ENCODE results near the gene GANC.

- TF ChIP-seq KLF16 (IDR thresholded peaks at IDR 0.05) (no peak), ZNF174 (CRISPR knock-in tag; IDR thresholded peaks at IDR 0.05) (no peak), POLR2AphosphoS5 (IDR thresholded peaks at IDR 0.05; ENCODE audit: control insufficient read depth, insufficient read depth, low read depth, low read length) (no peak), CTCF (IDR thresholded peaks at IDR 0.05 in 2 of 3, conservative IDR thresholded peaks at IDR 0.05 in 1 of 3; ENCODE audit: insufficient read depth in 2 of 3, low read depth in 1 of 3, low read length in 3 of 3) (no peak), ERF (CRISPR knock-in tag; IDR thresholded peaks at IDR 0.05) (no peak), SMC3 (conservative IDR thresholded peaks at IDR 0.05; ENCODE audit: insufficient read depth, low read depth, low read length) (no peak), SP1 (CRISPR knock-in tag; IDR thresholded peaks at IDR 0.05) (no peak), TAF1 (IDR thresholded peaks at IDR 0.05; ENCODE audit: control insufficient read depth, extremely low read depth, insufficient read depth, low read length, severe bottlenecking) (peak; percentile 46), JUND (IDR thresholded peaks at IDR 0.05; ENCODE audit: borderline replicate concordance, low read depth, low read length) (peak; percentile 48; the same call in 1 of the 2 replicates), JUND (tag; IDR thresholded peaks at IDR 0.05; ENCODE audit: borderline replicate concordance, low read depth, low read length) (peak; percentile 9; the same call in 1 of the 3 replicates), HDAC2 (IDR thresholded peaks at IDR 0.05) (no peak), POLR2A (conservative IDR thresholded peaks at IDR 0.05) (0 out of 2 replicates have a peak, but pooled peaks have one; percentile 36), EZH2 (IDR thresholded peaks at IDR 0.05; ENCODE audit: borderline replicate concordance, low read depth, low read length) (no peak)
- TF ChIP-seq, protein P1, sequence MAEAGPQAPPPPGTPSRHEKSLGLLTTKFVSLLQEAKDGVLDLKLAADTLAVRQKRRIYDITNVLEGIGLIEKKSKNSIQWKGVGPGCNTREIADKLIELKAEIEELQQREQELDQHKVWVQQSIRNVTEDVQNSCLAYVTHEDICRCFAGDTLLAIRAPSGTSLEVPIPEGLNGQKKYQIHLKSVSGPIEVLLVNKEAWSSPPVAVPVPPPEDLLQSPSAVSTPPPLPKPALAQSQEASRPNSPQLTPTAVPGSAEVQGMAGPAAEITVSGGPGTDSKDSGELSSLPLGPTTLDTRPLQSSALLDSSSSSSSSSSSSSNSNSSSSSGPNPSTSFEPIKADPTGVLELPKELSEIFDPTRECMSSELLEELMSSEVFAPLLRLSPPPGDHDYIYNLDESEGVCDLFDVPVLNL (CRISPR knock-in tag; IDR thresholded peaks at IDR 0.05; ENCODE audit: low read depth) = no peak
- TF ChIP-seq, protein P2, sequence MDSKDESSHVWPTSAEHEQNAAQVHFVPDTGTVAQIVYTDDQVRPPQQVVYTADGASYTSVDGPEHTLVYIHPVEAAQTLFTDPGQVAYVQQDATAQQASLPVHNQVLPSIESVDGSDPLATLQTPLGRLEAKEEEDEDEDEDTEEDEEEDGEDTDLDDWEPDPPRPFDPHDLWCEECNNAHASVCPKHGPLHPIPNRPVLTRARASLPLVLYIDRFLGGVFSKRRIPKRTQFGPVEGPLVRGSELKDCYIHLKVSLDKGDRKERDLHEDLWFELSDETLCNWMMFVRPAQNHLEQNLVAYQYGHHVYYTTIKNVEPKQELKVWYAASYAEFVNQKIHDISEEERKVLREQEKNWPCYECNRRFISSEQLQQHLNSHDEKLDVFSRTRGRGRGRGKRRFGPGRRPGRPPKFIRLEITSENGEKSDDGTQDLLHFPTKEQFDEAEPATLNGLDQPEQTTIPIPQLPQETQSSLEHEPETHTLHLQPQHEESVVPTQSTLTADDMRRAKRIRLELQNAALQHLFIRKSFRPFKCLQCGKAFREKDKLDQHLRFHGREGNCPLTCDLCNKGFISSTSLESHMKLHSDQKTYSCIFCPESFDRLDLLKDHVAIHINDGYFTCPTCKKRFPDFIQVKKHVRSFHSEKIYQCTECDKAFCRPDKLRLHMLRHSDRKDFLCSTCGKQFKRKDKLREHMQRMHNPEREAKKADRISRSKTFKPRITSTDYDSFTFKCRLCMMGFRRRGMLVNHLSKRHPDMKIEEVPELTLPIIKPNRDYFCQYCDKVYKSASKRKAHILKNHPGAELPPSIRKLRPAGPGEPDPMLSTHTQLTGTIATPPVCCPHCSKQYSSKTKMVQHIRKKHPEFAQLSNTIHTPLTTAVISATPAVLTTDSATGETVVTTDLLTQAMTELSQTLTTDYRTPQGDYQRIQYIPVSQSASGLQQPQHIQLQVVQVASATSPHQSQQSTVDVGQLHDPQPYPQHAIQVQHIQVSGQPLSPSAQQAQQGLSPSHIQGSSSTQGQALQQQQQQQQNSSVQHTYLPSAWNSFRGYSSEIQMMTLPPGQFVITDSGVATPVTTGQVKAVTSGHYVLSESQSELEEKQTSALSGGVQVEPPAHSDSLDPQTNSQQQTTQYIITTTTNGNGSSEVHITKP (IDR thresholded peaks at IDR 0.05; ENCODE audit: partially characterized antibody) = peak; percentile 96
These were observed 6.3 kb downstream of the GANC start for GRCh38 chr15:42279234-42279723.
